CD4-positive, alpha-beta T cell treated with Interleukin-2 at 100 ng/mL for 4 hours (primary cell): ENCODE results near the gene TMBIM4.

Source experiments
- DNase-seq: peaks from one replicate; pipeline ENCODE4 v3.0.0-alpha.2; 2020; ENCODE audit warnings: low spot score

The TMBIM4 gene

GRCh38 chr12:66090157-66090556 lies 79.6 kb downstream of the TMBIM4 start:
- DNase-seq, result no peak

- DNase-seq, result peak; percentile 47
Measured at GRCh38 chr12:66087365-66087943, 82.3 kb downstream of the TMBIM4 start.

GRCh38 chr12:66085998-66086397 lies 83.8 kb downstream of the TMBIM4 start:
- no peak for DNase-seq
